ENCODE results near the gene CD40. TPM values are rescaled to one million over a fixed set of nuclear protein-coding genes. Genes with fewer than 3 reads are reported as not detected.

Gene CD40
- total and polyA plus RNA-seq, 2 of the 4 experiments (the other 2 are of a cell fraction): 0.36 to 0.92 TPM

DNA sequence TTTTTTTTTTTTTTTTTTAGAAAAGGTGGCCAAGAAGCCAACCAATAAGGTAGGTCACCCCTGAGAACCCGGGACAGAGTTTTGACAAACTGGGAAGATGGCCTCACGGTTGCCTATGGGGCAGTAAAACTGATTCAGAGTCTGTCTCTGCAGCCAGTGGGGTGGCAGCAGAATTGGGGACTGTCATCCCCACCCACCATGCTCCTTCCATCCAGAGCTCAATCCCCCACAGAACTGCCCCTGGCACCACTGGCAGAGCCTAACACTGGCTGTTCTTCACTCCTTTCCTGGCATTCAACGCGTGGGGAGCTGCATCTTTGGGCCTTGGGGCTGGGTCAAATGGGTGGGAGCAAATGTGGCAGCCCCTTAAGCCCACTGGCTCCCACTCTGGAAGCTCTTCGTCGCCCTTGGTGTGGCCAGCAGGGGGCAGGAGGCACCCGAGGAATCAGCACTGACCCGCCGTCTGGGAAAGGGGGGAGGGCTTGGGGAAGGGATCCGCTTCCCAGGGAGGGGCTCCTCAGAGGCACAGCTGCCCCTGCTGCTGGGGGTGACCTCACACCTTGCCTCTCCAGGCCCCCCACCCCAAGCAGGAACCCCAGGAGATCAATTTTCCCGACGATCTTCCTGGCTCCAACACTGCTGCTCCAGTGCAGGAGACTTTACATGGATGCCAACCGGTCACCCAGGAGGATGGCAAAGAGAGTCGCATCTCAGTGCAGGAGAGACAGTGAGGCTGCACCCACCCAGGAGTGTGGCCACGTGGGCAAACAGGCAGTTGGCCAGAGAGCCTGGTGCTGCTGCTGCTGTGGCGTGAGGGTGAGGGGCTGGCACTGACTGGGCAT is 10.4 kb downstream of the CD40 start:
- Histone ChIP-seq H3K18ac (ENCODE audit: low read depth, low read length) (no peak overlapping the region), H4K91ac (ENCODE audit: insufficient read depth, low read depth, low read length) (no peak overlapping the region), H3K79me1 (ENCODE audit: low read depth in 1 of 2, low read length in 2 of 2) (no peaks in the 10 kb centered on the region), H2BK20ac (ENCODE audit: low read depth, low read length) (no peak overlapping the region), H2AK9ac (replicated peaks; ENCODE audit: low read depth, low read length, poor library complexity) (no peak overlapping the region), H3K4me1 (ENCODE audit: control insufficient read depth, insufficient read depth, low read length) (no peaks in the 10 kb centered on the region), H3K14ac (replicated peaks; ENCODE audit: low read depth, low read length) (no peak overlapping the region), H2AFZ (replicated peaks; ENCODE audit: low read length, poor library complexity) (peak overlapping the region; percentile 11), H3K9me1 (ENCODE audit: insufficient read depth, low read length) (no peaks in the 10 kb centered on the region), H3K4me2 (ENCODE audit: low read depth, low read length) (no peak overlapping the region), H3K56ac (ENCODE audit: extremely low read depth, insufficient read depth, low read length) (no peak overlapping the region), H4K5ac (ENCODE audit: low read depth, low read length) (no peak overlapping the region), H3K4ac (ENCODE audit: low read depth, low read length) (no peak overlapping the region), H3K36me3 (ENCODE audit: control insufficient read depth, insufficient read depth, low read length) (no peaks in the 10 kb centered on the region), H4K8ac (ENCODE audit: low read depth in 2 of 2, low read length in 2 of 2) (no peak overlapping the region), H2BK120ac (ENCODE audit: low read depth, low read length) (no peak overlapping the region), H2BK5ac (ENCODE audit: low read depth, low read length, poor library complexity, severe bottlenecking) (no peak overlapping the region), H3K9me3 (ENCODE audit: control insufficient read depth, insufficient read depth, low read length) (no peaks in the 10 kb centered on the region), H3K27me3 (ENCODE audit: control insufficient read depth, insufficient read depth, low read length) (peaks cover 32% of the 10 kb centered on the region), H3K23ac (ENCODE audit: low read depth, low read length) (no peak overlapping the region), H2AK5ac (ENCODE audit: low read depth, low read length) (no peak overlapping the region), H3K27ac (ENCODE audit: insufficient read depth, low read length) (no peak overlapping the region), H3K4me3 (ENCODE audit: insufficient read depth, low read depth, low read length) (no peak overlapping the region), H2BK15ac (ENCODE audit: low read depth, low read length) (no peak overlapping the region), H3K9ac (ENCODE audit: low read depth, low read length) (no peak overlapping the region), H4K20me1 (ENCODE audit: insufficient read depth, low read length) (no peaks in the 10 kb centered on the region)
- intact Hi-C loops (cut with micrococcal nuclease): no loop called here
- ATAC-seq (ENCODE audit: low read depth) (peak; percentile 57; the same call in 1 of the 2 replicates), DNase-seq (no peak)
- dilution Hi-C loops (cut with HindIII; ENCODE audit: low sequenced_read_pairs, unreplicated experiment): no loop called here
- POLR2A ChIA-PET (ENCODE audit: unreplicated experiment): no interaction called here
- CTCF ChIA-PET: interaction anchor here (0.5 to 1.7 kb wide), 5 partner anchors 88 to 1508 kb away, joined by 3 to 6 read pairs (median 5); no protein-coding TSS in a partner anchor
- WGBS, 2 experiments (ENCODE audit: extremely low coverage in 2 of 2, insufficient read length in 1 of 2): 57% methylated on average over 2 of the region's 16 CpGs; no CpG with 5 or more reads in 1 of the 2 experiments
- in situ Hi-C loops (cut with MboI; ENCODE audit: low sequenced_read_pairs): no loop called here
- BruUV-seq (replicated peaks): no TSS peak
- TF ChIP-seq BHLHE40 (IDR thresholded peaks at IDR 0.05; ENCODE audit: low read depth, low read length) (no peak), RFX5 (IDR thresholded peaks at IDR 0.05; ENCODE audit: low read depth, low read length) (no peak), MAZ (IDR thresholded peaks at IDR 0.05; ENCODE audit: borderline replicate concordance, low read depth, low read length) (no peak), RCOR1 (IDR thresholded peaks at IDR 0.05; ENCODE audit: insufficient replicate concordance, low read length) (no peak), CEBPB (IDR thresholded peaks at IDR 0.05; ENCODE audit: low read depth, low read length) (no peak), RAD21 (IDR thresholded peaks at IDR 0.05; ENCODE audit: low read length) (peak; percentile 42), MXI1 (IDR thresholded peaks at IDR 0.05; ENCODE audit: borderline replicate concordance, low read depth, low read length) (no peak), FOS (IDR thresholded peaks at IDR 0.05; ENCODE audit: low read depth, low read length) (no peak), NFE2L2 (IDR thresholded peaks at IDR 0.05; ENCODE audit: low read depth, low read length) (no peak), POLR2A (IDR thresholded peaks at IDR 0.05; ENCODE audit: low read depth, low read length) (no peak), SMC3 (IDR thresholded peaks at IDR 0.05; ENCODE audit: low read depth, low read length) (peak; percentile 23; the same call in 1 of the 2 replicates), CHD1 (IDR thresholded peaks at IDR 0.05; ENCODE audit: low read depth, low read length) (no peak)
- TF ChIP-seq, protein P1, sequence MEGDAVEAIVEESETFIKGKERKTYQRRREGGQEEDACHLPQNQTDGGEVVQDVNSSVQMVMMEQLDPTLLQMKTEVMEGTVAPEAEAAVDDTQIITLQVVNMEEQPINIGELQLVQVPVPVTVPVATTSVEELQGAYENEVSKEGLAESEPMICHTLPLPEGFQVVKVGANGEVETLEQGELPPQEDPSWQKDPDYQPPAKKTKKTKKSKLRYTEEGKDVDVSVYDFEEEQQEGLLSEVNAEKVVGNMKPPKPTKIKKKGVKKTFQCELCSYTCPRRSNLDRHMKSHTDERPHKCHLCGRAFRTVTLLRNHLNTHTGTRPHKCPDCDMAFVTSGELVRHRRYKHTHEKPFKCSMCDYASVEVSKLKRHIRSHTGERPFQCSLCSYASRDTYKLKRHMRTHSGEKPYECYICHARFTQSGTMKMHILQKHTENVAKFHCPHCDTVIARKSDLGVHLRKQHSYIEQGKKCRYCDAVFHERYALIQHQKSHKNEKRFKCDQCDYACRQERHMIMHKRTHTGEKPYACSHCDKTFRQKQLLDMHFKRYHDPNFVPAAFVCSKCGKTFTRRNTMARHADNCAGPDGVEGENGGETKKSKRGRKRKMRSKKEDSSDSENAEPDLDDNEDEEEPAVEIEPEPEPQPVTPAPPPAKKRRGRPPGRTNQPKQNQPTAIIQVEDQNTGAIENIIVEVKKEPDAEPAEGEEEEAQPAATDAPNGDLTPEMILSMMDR (conservative IDR thresholded peaks at IDR 0.05; ENCODE audit: low read depth, low read length): peak; percentile 46
- TF ChIP-seq, protein P2, sequence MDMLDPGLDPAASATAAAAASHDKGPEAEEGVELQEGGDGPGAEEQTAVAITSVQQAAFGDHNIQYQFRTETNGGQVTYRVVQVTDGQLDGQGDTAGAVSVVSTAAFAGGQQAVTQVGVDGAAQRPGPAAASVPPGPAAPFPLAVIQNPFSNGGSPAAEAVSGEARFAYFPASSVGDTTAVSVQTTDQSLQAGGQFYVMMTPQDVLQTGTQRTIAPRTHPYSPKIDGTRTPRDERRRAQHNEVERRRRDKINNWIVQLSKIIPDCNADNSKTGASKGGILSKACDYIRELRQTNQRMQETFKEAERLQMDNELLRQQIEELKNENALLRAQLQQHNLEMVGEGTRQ (IDR thresholded peaks at IDR 0.05; ENCODE audit: low read depth, low read length): no peak
- TF ChIP-seq, protein P3, sequence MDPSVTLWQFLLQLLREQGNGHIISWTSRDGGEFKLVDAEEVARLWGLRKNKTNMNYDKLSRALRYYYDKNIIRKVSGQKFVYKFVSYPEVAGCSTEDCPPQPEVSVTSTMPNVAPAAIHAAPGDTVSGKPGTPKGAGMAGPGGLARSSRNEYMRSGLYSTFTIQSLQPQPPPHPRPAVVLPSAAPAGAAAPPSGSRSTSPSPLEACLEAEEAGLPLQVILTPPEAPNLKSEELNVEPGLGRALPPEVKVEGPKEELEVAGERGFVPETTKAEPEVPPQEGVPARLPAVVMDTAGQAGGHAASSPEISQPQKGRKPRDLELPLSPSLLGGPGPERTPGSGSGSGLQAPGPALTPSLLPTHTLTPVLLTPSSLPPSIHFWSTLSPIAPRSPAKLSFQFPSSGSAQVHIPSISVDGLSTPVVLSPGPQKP (IDR thresholded peaks at IDR 0.05; ENCODE audit: borderline replicate concordance, low read depth, low read length): no peak

Data from IMR-90 (cell line).